Measurements from ENCODE around the gene ST3GAL5. TPM values are rescaled to one million over a fixed set of nuclear protein-coding genes. Genes with fewer than 3 reads are reported as not detected.
"Not testable (repeated sequence)": the region's sequence is repeated elsewhere in the genome, so short reads cannot be mapped to it uniquely, and the experiment has no call there.

Gene ST3GAL5
- total and polyA plus RNA-seq, 12 donors: 25.6 to 172 (median 85.6) TPM

DNA sequence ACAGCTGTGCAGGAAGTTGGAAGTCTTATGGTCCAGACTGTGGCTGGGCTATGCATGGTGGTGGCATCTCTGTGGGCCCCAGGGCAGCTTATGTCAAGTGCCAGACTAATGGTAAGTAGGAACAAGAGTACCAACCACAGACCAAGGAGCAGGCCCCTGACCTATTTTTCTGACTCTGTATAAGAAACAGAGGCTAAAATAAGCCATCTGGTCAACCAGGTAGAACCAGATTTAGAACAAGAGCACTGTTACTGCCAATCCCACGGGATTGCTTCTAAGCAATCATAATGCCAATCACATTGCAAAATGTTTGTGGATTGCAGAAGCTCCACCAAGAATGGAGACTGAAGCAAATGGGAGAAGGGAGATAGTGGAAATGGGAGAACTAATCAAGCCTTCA lies 11.1 kb upstream of the ST3GAL5 start:
- 80 to 90% (median 84%) methylated on average over 1 of the region's 1 CpG for WGBS, 4 donors

DNA sequence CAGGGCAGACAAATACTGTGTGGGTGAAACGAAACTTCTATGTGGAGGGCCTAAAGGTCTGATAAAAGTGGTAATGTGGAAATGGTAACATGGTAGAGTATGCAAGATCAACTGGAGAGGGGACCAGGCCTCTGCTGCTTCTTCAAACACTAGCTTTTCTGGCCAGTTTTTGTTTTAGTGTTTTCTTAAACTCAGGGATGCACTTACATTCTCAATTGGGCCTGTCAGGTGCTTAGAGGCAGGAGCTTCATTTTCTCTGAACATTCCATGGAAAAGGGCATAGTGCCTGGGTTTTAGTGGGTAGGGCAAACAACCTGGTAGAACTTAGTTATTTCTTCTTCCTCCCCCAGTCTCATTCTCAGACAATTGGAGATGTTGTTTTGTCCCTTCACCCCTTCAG lies 10.5 kb upstream of the ST3GAL5 start:
- 85 to 100% (median 96%) methylated on average over 1 of the region's 1 CpG for WGBS, 4 donors
- H3K9me3 ChIP-seq (replicated peaks in 1 of 3): no peaks in the 10 kb centered on the region
- no peak overlapping the region for H3K27ac ChIP-seq
- intact Hi-C loops (cut with DNase I): no loop called here
- H3K4me1 ChIP-seq (replicated peaks in 1 of 2): peaks cover 0 to under 1% of the 10 kb centered on the region in 2 donors
- DNase-seq: no peak
- no peaks in the 10 kb centered on the region for H3K36me3 ChIP-seq (replicated peaks in 1 of 2)
- TF ChIP-seq, protein P1, sequence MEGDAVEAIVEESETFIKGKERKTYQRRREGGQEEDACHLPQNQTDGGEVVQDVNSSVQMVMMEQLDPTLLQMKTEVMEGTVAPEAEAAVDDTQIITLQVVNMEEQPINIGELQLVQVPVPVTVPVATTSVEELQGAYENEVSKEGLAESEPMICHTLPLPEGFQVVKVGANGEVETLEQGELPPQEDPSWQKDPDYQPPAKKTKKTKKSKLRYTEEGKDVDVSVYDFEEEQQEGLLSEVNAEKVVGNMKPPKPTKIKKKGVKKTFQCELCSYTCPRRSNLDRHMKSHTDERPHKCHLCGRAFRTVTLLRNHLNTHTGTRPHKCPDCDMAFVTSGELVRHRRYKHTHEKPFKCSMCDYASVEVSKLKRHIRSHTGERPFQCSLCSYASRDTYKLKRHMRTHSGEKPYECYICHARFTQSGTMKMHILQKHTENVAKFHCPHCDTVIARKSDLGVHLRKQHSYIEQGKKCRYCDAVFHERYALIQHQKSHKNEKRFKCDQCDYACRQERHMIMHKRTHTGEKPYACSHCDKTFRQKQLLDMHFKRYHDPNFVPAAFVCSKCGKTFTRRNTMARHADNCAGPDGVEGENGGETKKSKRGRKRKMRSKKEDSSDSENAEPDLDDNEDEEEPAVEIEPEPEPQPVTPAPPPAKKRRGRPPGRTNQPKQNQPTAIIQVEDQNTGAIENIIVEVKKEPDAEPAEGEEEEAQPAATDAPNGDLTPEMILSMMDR (IDR thresholded peaks at IDR 0.05): no peak
- TF ChIP-seq POLR2A (IDR thresholded peaks at IDR 0.05): no peak
- H3K4me3 ChIP-seq: no peak overlapping the region
- no peaks in the 10 kb centered on the region for H3K27me3 ChIP-seq

More for the DNA sequence above, 11.1 kb upstream of the ST3GAL5 start:
- H3K4me3 ChIP-seq: no peak overlapping the region
- H3K9me3 ChIP-seq (replicated peaks in 1 of 3): no peaks in the 10 kb centered on the region
- intact Hi-C loops (cut with DNase I): no loop called here
- no peaks in the 10 kb centered on the region for H3K36me3 ChIP-seq (replicated peaks in 1 of 2)
- no peak for DNase-seq
- TF ChIP-seq POLR2A (IDR thresholded peaks at IDR 0.05): no peak
- TF ChIP-seq, protein P1 (IDR thresholded peaks at IDR 0.05): no peak
- H3K27ac ChIP-seq: no peak overlapping the region
- H3K27me3 ChIP-seq: no peaks in the 10 kb centered on the region
- H3K4me1 ChIP-seq (replicated peaks in 1 of 2): peaks cover 4 to 6% of the 10 kb centered on the region in 2 donors

DNA sequence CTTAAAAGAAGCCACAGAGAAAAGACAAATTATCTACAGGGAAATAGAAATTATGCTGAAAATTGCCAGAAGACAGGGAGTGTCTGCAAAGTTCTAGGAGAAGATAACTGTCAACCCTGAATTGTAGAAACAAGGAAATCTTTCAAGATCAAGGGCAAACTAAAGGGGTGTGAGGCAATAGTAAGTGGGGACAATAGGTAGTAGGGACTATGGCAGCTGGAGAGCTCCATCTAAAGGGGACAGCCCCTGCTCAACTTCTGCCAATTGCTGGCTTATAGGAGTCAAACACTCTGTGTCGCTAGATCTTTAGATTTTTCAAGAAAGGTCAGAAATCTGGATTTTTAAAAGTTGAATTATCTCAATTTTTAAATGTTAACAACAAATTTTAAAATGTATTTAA lies 10.1 kb upstream of the ST3GAL5 start:
- Histone ChIP-seq H3K9me3 (replicated peaks in 1 of 3) (no peaks in the 10 kb centered on the region), H3K36me3 (replicated peaks in 1 of 2) (no peaks in the 10 kb centered on the region), H3K4me1 (replicated peaks in 1 of 2) (peaks cover 0 to 4% of the 10 kb centered on the region in 2 donors), H3K27ac (no peak overlapping the region), H3K27me3 (no peaks in the 10 kb centered on the region), H3K4me3 (no peak overlapping the region)
- no peak for TF ChIP-seq POLR2A (IDR thresholded peaks at IDR 0.05)
- TF ChIP-seq, protein P1 (IDR thresholded peaks at IDR 0.05): no peak
- intact Hi-C loops (cut with DNase I): no loop called here
- WGBS, 4 donors: 92 to 100% (median 98%) methylated on average over 1 of the region's 1 CpG
- no peak for DNase-seq

DNA sequence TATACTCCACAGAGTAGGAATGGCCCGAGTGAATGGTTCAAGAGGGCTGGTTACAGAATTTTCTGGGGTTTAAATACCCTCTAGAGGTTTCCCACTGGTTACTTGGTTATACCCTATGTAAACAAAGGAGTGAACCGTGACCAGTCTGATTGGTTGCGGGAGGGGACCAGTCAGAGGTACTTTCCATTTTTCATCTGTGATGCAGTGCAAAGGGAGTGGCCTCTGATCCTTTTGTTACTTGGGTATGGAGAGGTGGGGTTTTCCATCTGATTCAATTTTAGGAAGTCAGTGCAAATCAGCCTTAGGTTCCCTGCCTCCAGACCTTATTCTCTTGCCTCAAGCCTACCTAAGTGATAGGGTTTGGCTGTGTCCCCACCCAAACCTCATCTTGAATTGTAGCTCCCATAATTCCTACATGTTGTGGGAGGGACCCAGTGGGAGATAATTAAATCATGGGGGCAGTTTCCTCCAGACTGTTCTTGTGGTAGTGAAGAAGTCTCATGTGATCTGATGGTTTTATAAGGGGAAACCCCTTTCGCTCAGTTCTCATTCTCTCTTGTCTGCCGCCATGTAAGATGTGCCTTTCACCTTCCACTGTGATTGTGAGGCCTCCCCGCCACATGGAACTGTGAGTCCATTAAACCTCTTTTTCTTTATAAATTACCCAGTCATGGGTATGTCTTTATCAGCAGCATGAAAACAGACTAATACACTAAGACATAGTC lies 5.9 kb upstream of the ST3GAL5 start:
- whole genome bisulfite sequencing, 4 donors: 94 to 98% (median 96%) methylated on average over 6 of the region's 6 CpGs
- H3K27me3 ChIP-seq; H3K4me3 ChIP-seq; H3K9me3 ChIP-seq (replicated peaks in 1 of 3); H3K36me3 ChIP-seq (replicated peaks in 1 of 2); DNase-seq; intact Hi-C loops (cut with DNase I): not testable (repeated sequence)
- peaks cover 31 to 43% of the 10 kb centered on the region in 2 donors for H3K4me1 ChIP-seq (replicated peaks in 1 of 2)
- peak overlapping the region in 1 of 5 donors; percentile 10 for H3K27ac ChIP-seq

Data from adrenal gland (tissue), 12 donors.